Stimulated activated CD4-positive, alpha-beta T cell treated with anti-CD3 and anti-CD28 coated beads, Interleukin-12 subunit alpha, Interleukin-12 subunit beta, amount 100 ng/mL, for 4 hours (primary cell): ENCODE data around the gene RAB13.

Source experiments
- DNase-seq: peaks from one replicate; pipeline ENCODE4 v3.0.0-alpha.2; 2020

The RAB13 gene

GRCh38 chr1:153954826-153955225 is 31.3 kb downstream of the RAB13 start:
- no peak for DNase-seq

DNA sequence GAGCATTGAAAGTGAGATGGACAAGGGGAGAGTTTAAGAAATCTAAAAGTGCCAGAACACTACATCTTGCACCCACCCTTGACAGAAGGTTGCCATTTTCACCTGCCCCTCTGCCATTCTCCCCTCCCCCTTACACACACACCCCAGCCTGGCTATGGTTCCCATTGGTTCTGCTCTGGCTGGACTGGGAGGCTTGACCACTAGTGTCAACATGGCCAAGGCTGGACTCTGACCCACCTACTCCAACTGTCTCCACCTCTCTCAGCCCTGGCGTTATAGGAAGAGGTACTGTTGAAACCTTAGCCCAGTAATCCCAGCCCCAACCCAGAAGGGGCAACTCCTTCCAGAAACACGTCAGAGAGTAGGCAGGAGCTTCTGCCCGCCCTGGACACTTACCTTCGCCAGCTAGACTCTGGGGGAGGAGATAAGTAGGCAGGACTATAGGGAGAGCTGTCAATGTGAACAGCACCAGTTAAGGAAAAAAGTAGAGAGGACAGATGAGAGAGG is 32.2 kb downstream of the RAB13 start:
- no peak for DNase-seq

DNA sequence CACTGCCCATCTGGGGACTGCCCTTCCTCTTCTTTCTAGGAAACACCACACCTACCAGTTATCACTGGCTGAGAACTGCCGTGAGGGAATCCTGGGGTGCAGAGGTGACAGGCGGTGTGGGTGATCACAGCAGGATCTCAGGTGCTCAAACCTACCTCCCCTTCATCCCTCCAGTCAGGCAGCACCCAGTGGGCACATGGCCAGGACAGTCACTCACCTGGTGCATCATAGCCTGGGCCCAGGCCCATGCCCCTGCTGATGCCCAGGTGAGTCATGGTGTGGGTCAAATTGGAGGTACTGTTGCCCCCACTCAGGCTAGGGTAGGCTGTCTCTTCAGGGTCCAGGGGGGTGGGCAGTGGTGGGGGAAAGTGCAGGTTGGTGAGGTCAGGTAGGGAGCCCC is 34.3 kb downstream of the RAB13 start:
- DNase-seq = no peak

DNA sequence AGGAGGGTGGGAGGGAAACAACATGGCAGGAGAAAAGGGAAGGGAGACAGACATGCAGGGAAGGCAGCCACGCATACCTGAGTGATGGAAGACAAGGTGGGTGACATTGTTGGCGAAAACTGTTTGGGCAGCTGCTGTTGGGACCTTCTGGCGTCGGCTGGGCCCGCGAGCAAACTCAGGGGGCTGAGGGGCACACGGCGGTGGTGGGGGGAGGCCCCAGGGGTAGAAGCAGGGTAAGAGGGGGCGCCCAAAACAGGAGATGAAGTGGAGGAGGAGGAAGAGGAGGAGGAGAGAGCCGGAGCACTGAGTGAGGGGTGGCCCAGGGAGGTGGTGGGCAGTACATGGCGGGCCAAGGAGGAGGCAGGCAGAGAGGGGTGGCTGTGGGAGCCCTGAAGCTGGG is 35.0 kb downstream of the RAB13 start:
- no peak for DNase-seq

- peak; percentile 75 for DNase-seq
Observed at GRCh38 chr1:153946622-153947241, 39.4 kb downstream of the RAB13 start, which contains the start of gene DENND4B. TSS of gene DENND4B (minus strand) at chr1:153946718. CDS start at chr1:153944374, 2,344 bp downstream.

DNA sequence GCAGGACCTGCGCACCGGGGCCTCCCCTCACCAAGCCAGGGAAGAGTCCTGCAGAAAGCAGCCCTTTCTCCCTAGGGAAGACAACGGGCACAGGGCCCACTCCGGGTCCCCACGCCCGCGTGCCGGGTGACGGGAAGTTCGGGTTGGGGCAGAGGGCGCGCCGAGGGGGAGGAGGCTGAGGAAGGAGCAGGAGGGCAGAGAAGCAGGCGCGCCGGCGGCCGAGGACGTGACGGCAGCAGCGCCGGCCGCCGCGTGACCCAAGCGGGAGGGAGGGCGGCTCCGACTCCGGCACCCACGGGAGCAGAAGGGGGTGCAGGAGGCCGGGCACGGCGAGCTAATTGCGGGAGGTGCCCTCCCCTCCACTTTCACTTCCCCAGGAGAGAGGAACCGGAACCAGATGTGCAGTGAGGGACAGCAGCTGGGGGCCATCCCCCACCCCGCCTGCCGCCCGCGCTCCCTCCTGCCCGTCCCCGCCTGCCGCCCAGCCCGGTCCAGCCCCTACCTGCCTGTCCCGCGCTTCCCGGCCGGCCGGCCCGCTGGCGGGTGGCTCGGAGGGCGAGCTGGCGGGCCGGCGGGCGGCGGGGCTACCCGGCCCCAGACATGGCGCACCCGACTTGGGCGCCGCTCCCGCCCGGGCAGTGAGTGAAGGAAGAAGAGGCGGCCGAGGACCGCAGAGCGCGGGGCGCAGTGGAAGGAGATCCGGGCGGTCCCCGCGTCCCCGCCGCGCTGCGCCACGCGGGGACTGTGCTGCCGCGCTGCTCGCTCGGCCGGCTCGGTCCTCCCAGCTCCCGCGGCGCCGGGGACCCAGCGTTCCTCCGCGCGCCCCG is 40.1 kb downstream of the RAB13 start:
- peak; percentile 65 for DNase-seq

GRCh38 chr1:153945131-153945794 is 40.9 kb downstream of the RAB13 start:
- peak; percentile 64 for DNase-seq

- no peak for DNase-seq
Observed at GRCh38 chr1:153944827-153945117, 41.4 kb downstream of the RAB13 start.

DNA sequence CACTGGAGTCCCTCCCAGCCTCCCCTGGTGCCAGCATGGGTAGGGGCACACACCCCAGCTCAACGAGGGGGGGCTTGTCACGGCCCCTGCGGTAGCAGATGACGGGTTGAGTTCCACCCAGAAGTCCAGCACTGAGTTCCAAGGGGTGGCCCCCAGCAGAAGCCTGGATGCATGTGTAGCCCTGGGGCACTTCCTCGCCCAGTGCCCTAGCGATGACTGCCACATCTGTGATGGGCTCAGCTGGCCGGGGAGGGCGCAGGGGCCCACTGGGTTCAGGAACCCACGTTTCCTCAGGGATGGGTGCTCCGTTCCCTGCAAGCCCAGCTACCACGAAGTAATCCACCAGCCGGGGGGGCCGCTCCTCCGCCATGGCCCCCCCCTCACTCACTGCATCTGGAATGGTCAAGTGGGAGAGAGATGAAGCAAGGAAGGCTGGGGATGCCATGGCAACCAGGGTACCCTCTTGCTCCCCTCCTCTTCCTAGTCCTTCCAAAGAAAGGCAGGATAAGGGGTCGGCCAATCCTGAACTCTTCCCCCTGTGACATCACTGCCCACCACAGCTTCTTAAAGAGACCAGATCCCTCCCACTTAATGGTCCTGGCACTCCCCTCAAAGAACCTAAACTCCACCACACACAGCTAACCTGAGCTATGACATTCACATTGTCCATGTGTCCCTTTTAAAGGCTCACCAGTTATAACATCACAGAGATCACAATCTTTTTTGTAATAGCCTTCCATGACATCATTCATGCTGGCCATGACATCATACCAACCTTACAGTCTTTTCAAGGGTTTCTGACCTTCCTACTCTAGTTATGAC is 41.9 kb downstream of the RAB13 start:
- no peak for DNase-seq

DNA sequence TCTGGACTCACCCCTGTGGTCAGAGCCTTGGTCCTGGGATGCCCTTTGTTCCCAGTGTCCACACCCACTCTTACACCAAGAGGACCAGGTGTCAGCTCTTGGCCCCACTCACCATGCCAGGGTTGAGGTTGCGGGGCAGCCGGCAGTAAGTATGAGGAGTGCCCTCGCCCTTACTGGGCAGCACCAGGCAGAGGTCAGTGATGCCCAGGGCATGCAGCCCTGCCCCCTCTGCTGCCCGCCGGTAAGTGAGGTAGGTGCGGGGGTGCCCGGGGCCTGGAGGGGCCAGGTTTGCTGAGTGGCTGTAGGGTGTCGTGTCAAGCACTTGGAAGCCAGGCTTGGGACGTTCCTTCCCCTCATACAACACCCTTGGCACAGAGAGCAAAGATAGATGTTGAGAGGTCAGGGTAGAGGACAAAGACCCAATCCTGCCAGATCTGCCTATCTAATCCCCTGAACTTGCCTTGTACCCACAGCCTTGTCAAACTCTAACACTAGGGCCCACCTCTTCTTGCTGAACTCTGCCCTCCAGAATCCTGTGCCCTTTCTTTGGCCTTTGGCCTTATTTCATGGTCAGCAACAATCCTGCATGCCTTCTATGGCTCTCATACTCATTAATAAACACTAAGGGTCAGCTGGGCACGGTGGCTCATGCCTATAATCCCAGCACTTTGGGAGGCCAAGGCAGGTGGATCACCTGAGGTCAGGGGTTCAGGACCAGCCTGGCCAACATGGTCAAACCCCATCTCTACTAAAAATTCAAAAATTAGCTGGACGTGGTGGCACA is 43.2 kb downstream of the RAB13 start:
- DNase-seq = no peak

DNA sequence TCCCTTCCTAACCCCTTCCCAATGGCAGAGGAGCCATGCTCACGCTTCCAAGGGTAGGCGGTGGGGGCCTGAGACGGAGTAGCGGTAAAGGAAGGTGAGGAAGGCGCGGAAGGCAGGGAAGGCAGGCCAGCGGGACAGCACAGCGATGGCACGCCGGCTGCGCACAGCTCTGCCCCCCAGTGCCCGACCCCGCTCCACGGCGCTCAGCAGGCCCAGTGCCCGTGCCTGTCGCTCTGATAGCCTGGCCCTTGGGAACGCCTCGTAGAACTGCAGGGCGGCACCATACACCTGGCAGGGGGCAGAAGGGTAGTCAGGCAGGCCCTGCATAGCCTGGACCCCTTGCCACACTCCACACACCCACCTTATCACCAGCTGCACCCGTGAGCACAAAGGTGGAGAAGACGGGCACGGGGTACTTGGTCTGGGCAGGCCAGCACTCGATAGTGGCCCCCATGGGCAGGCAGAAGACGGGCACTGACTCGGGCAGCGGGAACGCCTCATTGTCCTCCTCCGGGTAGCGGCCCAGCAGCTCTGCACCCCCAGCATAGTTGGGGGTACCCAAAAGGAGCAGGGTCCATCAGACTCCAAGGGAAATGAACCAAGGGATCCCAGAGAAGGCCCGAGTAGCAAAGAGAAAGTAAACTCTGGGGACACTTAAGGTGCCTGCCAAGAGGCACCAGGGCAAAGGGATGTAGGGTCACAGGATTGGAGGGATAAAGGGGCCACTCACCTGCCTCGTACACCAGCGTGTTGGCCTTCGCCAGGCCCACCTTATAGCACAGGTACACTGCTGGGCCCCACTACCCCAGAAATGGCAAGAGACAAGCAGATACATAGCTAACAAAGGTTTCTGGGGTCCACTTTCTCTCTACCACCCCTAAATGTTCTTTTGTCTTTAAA is 44.1 kb downstream of the RAB13 start:
- no peak for DNase-seq

GRCh38 chr1:153940756-153941155 is 45.4 kb downstream of the RAB13 start:
- no peak for DNase-seq

DNA sequence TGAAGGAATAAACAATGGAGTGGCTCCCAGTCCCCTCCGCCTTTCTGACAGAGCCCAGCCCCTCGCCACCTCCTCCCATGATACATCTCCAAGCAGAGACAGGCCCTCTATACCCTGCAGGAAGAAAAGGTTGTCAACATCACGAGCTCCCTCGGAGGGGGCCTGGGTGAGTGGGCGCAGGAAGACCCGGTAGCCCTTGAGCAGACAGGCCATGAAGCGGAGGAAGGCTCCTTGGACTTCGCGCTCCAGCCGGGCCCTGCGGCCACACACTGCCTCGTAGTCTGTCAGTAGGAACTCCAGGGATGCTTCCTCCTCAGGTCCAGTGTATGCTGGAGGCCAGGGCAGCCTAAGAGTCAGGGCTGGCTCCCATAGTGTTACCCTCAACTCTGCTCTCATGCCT is 46.7 kb downstream of the RAB13 start:
- no peak for DNase-seq

- no peak for DNase-seq
Observed at GRCh38 chr1:153938996-153939395, 47.1 kb downstream of the RAB13 start.

- no peak for DNase-seq
Observed at GRCh38 chr1:153937331-153937730, 48.8 kb downstream of the RAB13 start.

DNA sequence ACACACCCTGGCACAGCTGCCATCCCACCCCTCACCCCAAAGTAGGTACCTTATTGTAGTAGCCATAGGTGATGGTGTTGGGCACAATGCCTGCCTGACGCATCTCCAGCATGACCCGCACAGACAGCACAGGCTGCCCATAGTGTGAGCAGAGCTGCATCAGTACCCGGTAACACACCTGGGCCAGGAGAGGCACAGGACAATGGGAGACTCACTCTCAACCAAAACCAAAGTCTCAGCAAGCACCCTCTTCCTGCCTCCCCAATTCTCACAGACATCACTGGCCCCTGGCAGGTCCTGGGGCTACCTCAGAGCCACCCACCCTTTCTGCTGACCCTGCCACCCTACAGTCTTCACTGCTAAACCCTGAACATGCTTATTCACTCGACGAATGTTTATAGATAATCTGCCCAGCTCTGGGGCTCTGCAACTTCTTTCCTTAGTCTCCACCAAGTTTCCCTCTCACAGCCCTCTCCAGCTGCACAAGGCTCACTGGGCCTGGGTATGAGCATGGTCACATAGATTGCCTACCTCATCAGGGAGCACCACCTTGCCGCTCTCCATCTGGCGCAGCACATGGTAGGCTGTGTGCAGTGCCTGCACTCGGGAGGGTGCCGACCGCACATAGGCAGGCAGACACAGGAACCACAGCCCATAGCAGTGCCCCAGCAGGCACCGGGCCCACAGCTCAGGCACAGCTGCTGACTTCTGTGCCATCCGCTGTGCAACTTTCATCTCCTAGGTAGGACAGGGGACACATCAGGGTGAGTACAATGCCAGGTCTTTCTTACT is 49.9 kb downstream of the RAB13 start:
- no peak for DNase-seq

DNA sequence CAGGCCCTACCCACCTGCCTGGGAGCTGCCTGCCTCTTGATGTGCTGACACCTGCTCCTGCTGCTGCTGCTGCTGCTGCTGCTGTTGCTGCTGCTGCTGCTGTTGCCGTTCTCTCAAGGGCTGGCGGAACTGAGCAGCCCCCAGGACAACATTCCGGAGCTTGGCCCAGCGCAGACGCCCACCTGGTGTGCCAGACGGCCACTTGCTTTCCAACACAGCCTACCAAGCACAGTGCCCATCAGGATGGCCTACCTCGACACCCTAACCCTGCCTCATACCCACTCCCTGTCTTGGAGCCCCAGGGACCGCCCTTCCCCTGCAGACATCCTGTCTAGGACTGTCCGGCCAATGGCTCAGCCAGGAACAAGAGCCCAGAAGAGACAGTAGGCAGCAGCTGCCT is 51.4 kb downstream of the RAB13 start:
- no peak for DNase-seq

- no peak for DNase-seq
Observed at GRCh38 chr1:153933955-153934354, 52.2 kb downstream of the RAB13 start.

- DNase-seq = no peak
Observed at GRCh38 chr1:153933430-153933829, 52.7 kb downstream of the RAB13 start.
